Daoy (cell line): ENCODE results near the gene CCDC32. TPM values are rescaled to one million over a fixed set of nuclear protein-coding genes. Genes with fewer than 3 reads are reported as not detected.

ENCODE experiments used
- DNase-seq: peaks from one replicate; pipeline ENCODE4 v3.0.0-alpha.2; 2015; ENCODE audit warnings: low read depth
- total RNA-seq: library from RNA; depleted of rRNA; stranded (reverse); fragments of >200 nt; shearing (Covaris generic); gene quantifications from 2 replicates; pipeline ENCODE4 v1.2.3, GENCODE V29; 2014; rRNA removed

CCDC32 gene
- total RNA-seq, 1 experiment from 2014 or later: 14.3 TPM

DNA sequence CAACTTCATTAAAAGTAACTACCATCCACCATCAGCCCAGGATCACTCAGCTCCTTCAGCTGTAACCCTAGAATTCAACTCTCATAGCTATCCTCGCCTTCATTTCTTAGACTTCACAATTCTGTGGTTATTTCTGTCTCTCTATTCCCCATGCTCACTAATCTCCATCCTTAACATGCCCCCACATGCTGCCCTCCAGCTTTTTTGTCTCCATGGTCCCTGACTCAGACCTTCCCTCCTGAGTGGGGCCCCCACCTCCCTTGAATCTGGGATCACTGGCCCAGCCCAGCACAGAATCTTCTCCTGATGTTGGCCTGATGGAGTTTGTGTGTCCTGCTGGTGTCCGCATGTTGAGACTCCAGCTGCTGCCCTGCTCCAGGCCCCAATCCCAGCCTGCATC lies 52.4 kb downstream of the CCDC32 start:
- no peak for DNase-seq

DNA sequence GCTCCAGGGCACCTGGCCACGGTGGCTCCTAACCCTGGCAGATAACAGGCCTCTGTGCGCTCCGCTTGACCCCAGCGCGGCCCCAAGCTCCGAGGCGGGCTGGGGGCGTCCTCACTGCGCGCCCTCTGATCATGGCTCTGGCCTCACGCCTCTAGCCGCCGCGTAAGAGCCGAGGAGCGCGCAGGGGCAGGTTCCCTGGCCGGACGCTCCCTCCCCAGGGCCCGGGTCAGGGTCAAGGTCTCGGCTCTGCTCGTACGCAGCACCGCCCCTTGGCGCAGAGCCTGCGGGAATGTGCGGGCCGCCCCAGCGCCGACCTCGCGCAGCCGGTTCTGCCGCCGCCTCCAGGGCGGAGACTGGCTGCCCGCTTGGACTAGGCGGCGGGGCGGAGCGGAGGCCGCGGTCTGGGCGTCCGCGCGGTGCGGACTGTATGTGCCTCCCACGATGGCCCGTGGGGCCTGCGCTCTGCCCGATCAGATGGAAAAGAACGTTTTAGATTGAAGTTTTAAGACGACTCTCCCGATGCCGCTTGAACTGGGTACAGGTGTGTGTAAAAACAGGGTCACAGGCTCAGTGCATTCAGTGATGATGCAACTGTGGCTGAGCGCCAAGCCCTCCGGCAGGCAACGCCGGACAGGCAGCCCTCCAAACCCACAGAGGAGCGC lies 53.2 kb downstream of the CCDC32 start:
- DNase-seq: peak; percentile 47

DNA sequence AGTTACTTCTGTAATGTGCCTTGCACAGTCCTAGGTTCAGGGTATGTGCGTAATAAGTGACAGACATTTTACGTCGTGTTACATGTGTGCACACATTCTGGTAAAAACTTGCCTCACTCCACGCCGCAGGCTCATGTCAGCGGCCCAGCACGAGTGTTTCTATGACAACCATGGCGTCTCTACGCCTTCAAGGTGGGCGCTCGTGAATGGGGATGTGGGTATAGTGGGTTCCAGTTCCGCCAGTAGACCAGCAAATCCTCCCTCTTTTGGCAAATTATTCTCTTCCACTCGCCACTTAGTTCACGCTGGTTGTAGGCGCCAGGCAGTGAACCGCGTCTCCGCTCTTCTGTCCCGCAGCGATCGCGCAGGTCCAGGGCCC lies 53.8 kb downstream of the CCDC32 start:
- DNase-seq: no peak

DNA sequence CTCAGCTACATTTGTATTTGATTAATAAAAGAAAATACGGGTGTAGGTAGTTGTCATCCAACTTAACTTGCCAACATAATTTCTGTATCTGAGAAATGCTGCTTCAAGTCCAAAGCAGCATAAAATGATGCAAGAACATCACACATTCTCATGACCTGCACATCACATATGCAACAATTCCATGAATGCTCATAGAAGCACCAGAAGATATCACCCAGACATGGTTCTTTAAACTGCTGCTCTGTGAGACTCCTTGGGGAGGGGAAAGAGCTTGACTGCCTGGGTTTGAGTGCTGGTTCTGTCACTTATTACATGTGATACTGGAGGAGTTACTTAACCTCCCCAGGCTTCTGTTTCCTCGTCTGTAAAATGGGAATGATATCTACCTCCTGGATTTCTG lies 54.6 kb downstream of the CCDC32 start:
- DNase-seq: no peak

DNA sequence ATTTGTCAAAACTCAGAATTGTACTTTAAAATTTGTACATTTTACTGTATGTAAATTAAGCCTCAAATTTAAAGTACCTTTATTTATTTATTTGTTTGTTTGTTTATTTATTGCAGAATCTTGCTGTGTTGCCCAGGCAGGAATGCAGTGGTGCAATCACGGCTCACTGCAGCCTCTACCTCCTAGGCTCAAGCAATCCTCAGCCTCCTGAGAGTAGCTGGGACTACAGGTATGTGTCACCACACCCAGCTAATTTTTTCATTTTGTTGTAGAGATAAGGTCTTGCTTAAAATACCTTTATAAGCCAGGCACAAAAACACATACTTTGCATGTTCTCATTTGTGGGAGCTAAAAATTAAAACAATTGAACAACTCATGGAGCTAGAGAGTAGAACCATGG lies 56.6 kb downstream of the CCDC32 start:
- no peak for DNase-seq

DNA sequence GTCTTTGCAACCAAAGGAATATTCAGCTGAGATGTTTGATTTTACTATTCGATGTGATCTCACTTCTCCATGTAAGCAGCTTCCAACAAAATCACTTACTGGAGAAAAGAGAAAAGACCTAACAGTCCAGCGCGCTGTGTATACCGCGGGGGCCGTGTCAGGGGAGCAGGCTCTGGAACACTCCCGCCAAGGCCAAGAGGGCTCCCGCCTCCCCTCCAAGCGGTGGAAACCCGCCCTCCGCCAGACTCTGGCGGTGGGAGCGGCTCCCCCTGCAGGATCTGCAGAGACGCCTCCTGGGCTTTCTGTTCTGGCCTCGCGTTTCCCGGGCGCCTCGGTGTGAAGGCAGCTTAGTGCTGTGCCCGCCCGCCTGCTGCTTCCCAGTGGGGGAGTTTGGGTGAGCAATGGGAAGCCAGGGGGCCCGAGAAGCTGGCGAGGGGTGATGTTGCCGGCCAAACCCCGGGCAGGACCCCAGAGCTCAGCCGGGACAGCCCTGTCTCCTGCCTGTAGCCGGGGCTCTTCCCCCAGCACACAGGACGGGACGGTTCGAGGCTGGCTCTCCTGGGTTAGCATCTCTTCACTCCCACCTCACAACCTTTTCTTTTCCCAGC lies 57.8 kb downstream of the CCDC32 start:
- DNase-seq: peak; percentile 84

Other genes with a start within 250 kb of the CCDC32 start
- gene INAFM2, start 241.3 kb downstream of the CCDC32 start, total RNA-seq: 12.9 and 15.5 TPM in 2 replicates
- gene CCDC9B, start 224.1 kb downstream of the CCDC32 start, total RNA-seq: 5.4 and 6.1 TPM in 2 replicates
- gene PHGR1, start 214.0 kb downstream of the CCDC32 start, total RNA-seq: not detected in 2 replicates
- 0.51 and 1.1 TPM in 2 replicates for gene DISP2, start 206.8 kb downstream of the CCDC32 start, total RNA-seq
- gene KNSTRN, start 182.3 kb downstream of the CCDC32 start, total RNA-seq: 91.9 and 144 TPM in 2 replicates
- gene IVD, start 159.2 kb downstream of the CCDC32 start, total RNA-seq: 17.9 and 23.4 TPM in 2 replicates
- gene BAHD1, start 124.1 kb downstream of the CCDC32 start, total RNA-seq: 10.8 and 11.0 TPM in 2 replicates
- 11.3 and 16.6 TPM in 2 replicates for gene CHST14, start 94.1 kb downstream of the CCDC32 start, total RNA-seq
- gene RPUSD2, start 4.3 kb upstream of the CCDC32 start, total RNA-seq: 12.7 and 13.8 TPM in 2 replicates
- gene KNL1, start 29.2 kb upstream of the CCDC32 start, total RNA-seq: 43.4 and 44.6 TPM in 2 replicates
- 17.9 and 18.7 TPM in 2 replicates for gene RAD51, start 130.1 kb upstream of the CCDC32 start, total RNA-seq
- gene RMDN3, start 190.2 kb upstream of the CCDC32 start, total RNA-seq: 17.1 and 20.6 TPM in 2 replicates
- 9.9 and 30.6 TPM in 2 replicates for gene GCHFR, start 199.0 kb upstream of the CCDC32 start, total RNA-seq
- 0.40 TPM in 1 of 2 replicates, not detected in the other for gene C15orf62, start 204.9 kb upstream of the CCDC32 start, total RNA-seq
- gene ZFYVE19, start 242.0 kb upstream of the CCDC32 start, total RNA-seq: 25.2 and 25.4 TPM in 2 replicates
- gene DNAJC17, start 242.4 kb upstream of the CCDC32 start, total RNA-seq: 30.2 and 34.9 TPM in 2 replicates